ENCODE results near the gene TRHDE.

GRCh38 chr12:72491426-72491825 is 219.3 kb downstream of the TRHDE start:
- no peak for TF ChIP-seq CTCF (conservative IDR thresholded peaks at IDR 0.05; ENCODE audit: low read depth, low read length)
- TF ChIP-seq EZH2phosphoT487 (IDR thresholded peaks at IDR 0.05; ENCODE audit: borderline replicate concordance, low read length) = no peak
